K562 (cell line): Measurements from ENCODE around the gene RARG. TPM values are rescaled to one million over a fixed set of nuclear protein-coding genes. Genes with fewer than 3 reads are reported as not detected.
A peak's percentile ranks its signal among the peaks of the same experiment; 100 is the strongest.

ENCODE experiments used
- ATAC-seq: fragments of 200-7000 bp; cut with Tn5 transposase; 3 replicates; pipeline ENCODE4 v1.9.1; 2020; ENCODE audit warnings: moderate library complexity
- BruUV-seq: library from RNA; stranded (reverse); fragments of 400-500 nt; replicated peaks from 2 replicates; lab custom pipeline; 2021; lab: Mats Ljungman, UMichigan
- CTCF ChIA-PET: fragments of 300-600 bp; formaldehyde crosslinking; extraction: SDS; loops from one replicate; lab custom pipeline; 2021; ENCODE audit warnings: low intra/inter-chr PET ratio; lab: Yijun Ruan, JAX
- POLR2A ChIA-PET: fragments of 300-600, 350-650 bp; sonication (Branson Sonifier 250); formaldehyde crosslinking; extraction: SDS; loops from one replicate; lab custom pipeline; 2021; ENCODE audit warnings: antibody characterized with exemption, inconsistent platforms; lab: Yijun Ruan, JAX
- DNase-seq, 4 experiments: peaks; one replicate each; pipeline versions ENCODE4 v3.0.0 to v3.0.0-alpha.2; 2011 to 2018; ENCODE audit warnings: low spot score in 3 of 4, mixed read lengths in 3 of 4; ENCODE audit errors: extremely low read depth in 1 of 4
- FAIRE-seq: peaks from 2 replicates; lab custom pipeline; 2011; peaks lifted over from hg19 to GRCh38; lab: Jason Lieb, UNC
- H2AFZ ChIP-seq: 2 replicates; pipeline ENCODE4 v1.6.0; 2011; ENCODE audit warnings: low read depth, low read length, control low read depth, inconsistent platforms
- H3K27ac ChIP-seq: fragments of 200-600 bp; 3 replicates; pipeline ENCODE4 v1.8.0; 2011; ENCODE audit warnings: low read depth, mild to moderate bottlenecking, control low read depth, inconsistent platforms, low read length, moderate library complexity, mixed read lengths; ENCODE audit errors: extremely low read depth
- H3K27me3 ChIP-seq, 2 experiments: fragments of 300-600 bp in 1 of 2; 2 replicates in 1 of 2; 3 replicates in 1 of 2; pipeline versions ENCODE4 v1.6.0 to v1.8.0; 2011; ENCODE audit warnings: inconsistent platforms in 2 of 2, low read length in 2 of 2, mild to moderate bottlenecking in 1 of 2, mixed read lengths in 1 of 2, moderate library complexity in 1 of 2; ENCODE audit not compliant: control insufficient read depth in 2 of 2, insufficient read depth in 2 of 2
- H3K36me3 ChIP-seq: fragments of 300-600 bp; 3 replicates; pipeline ENCODE4 v1.8.0; 2011; ENCODE audit warnings: mild to moderate bottlenecking, low read length, inconsistent platforms; ENCODE audit not compliant: control insufficient read depth, insufficient read depth
- H3K4me1 ChIP-seq, 2 experiments: fragments of 200-600 bp in 1 of 2; replicated peaks in 1 of 2; 2 replicates in 1 of 2; 3 replicates in 1 of 2; pipeline versions ENCODE4 v1.5.1 to v1.8.0; 2011; ENCODE audit warnings: inconsistent platforms in 2 of 2, low read length in 2 of 2, mild to moderate bottlenecking in 1 of 2, mixed read lengths in 1 of 2, moderate library complexity in 1 of 2; ENCODE audit not compliant: control insufficient read depth in 2 of 2, insufficient read depth in 2 of 2
- H3K4me2 ChIP-seq: 2 replicates; pipeline ENCODE4 v1.6.1; 2011; ENCODE audit warnings: low read length, control low read depth, inconsistent platforms, mixed read lengths; ENCODE audit not compliant: insufficient read depth
- H3K4me3 ChIP-seq: fragments of 200-600 bp; sonication (generic), shearing (Covaris generic); 2 replicates; pipeline ENCODE4 v1.5.1; 2016; ENCODE audit warnings: control low read depth, inconsistent platforms
- H3K79me2 ChIP-seq: fragments of 200-600 bp; 3 replicates; pipeline ENCODE4 v1.8.0; 2011; ENCODE audit warnings: low read length, inconsistent platforms; ENCODE audit not compliant: control insufficient read depth, insufficient read depth
- H3K9ac ChIP-seq, 2 experiments: 2 replicates each; pipeline versions ENCODE4 v1.6.0 to v1.6.1; 2011; ENCODE audit warnings: low read depth in 2 of 2, low read length in 2 of 2, control low read depth in 1 of 2, inconsistent platforms in 1 of 2, mild to moderate bottlenecking in 1 of 2, mixed read lengths in 1 of 2; ENCODE audit not compliant: insufficient read depth in 1 of 2
- H3K9me1 ChIP-seq: one replicate; pipeline ENCODE4 v1.6.0; 2011; ENCODE audit warnings: inconsistent platforms, mild to moderate bottlenecking, low read length, moderate library complexity; ENCODE audit not compliant: control insufficient read depth, insufficient read depth
- H3K9me3 ChIP-seq: replicated peaks from 2 replicates; pipeline ENCODE4 v1.5.1; 2011; ENCODE audit warnings: low read depth, low read length, inconsistent platforms; ENCODE audit not compliant: control insufficient read depth, insufficient read depth
- H4K20me1 ChIP-seq: replicated peaks from 2 replicates; pipeline ENCODE4 v1.6.1; 2011; ENCODE audit warnings: low read length, inconsistent platforms, mixed read lengths; ENCODE audit not compliant: control insufficient read depth, insufficient read depth
- EGR1 ChIP-seq: fragments of 450-650 bp; conservative IDR thresholded peaks from 2 replicates; pipeline ENCODE4 v1.6.1; 2017; ENCODE audit warnings: mild to moderate bottlenecking
- RAD51 ChIP-seq: fragments of 450-650 bp; IDR thresholded peaks from 2 replicates; pipeline ENCODE4 v1.7.1; 2016; ENCODE audit warnings: low read depth, mild to moderate bottlenecking, borderline replicate concordance
- ZNF644 ChIP-seq: fragments of 200-800 bp; sonication (Bioruptor generic); IDR thresholded peaks from 2 replicates; pipeline ENCODE4 v1.6.1; 2016; ENCODE audit warnings: low read depth, missing genetic modification characterization, missing compliant biosample characterization
- WGBS: fragments of 100-300 bp; shearing (Covaris generic); methylation state at CpG from one replicate; pipeline ENCODE4 v1.1.6; 2016; ENCODE audit warnings: low coverage, mixed read lengths; ENCODE audit not compliant: insufficient coverage; ENCODE audit errors: missing lambda C conversion rate; 5-methylcytosine and 5-hydroxymethylcytosine counted together
- in situ Hi-C: fragments of 300-500 bp; cut with MboI; formaldehyde crosslinking; loops from 4 replicates; pipeline ENCODE4 v1.15.0; 2018; ENCODE audit warnings: inconsistent platforms, mixed read lengths
- intact Hi-C: fragments of 100-400 bp; cut with micrococcal nuclease; formaldehyde crosslinking; loops from 2 replicates; pipeline ENCODE4 v1.14.2; 2022
- polyA plus RNA-seq, 8 experiments: library from polyadenylated mRNA; depleted of rRNA in 4 of 8; stranded (reverse) in 5 of 8; unstranded in 3 of 8; fragments of >200 nt; fragmentation: Nextera tagmentation in 2 of 8; fragmentation: Illumina TruSeq in 1 of 8; extraction: Ambion mirVana in 2 of 8; extraction: Trizol in 1 of 8; gene quantifications; 2 replicates each; pipeline versions ENCODE4 v1.2.1 to v1.2.3, GENCODE V29; 2011 to 2014; ENCODE audit warnings: inconsistent platforms in 1 of 8, missing spikeins in 1 of 8
- total RNA-seq, 7 experiments: library from RNA; depleted of rRNA in 6 of 7; stranded (reverse); fragments of >200 nt in 6 of 7; fragmentation: Illumina TruSeq in 2 of 7; extraction: Trizol in 2 of 7; gene quantifications; 2 replicates each; pipeline versions ENCODE4 v1.2.1 to v1.2.3, GENCODE V29; 2011 to 2021; ENCODE audit warnings: low replicate concordance in 1 of 7
- TF ChIP-seq, protein P1 (sequence below): fragments of 450-650 bp; IDR thresholded peaks from 2 replicates; pipeline ENCODE4 v1.6.1; 2016; ENCODE audit warnings: antibody characterized with exemption

RARG gene
- total and polyA plus RNA-seq, 9 of the 15 experiments (the other 6 are each of a cell fraction or from before 2014, with no cell fraction given), result 0.18 to 7.6 (median 3.8) TPM

DNA sequence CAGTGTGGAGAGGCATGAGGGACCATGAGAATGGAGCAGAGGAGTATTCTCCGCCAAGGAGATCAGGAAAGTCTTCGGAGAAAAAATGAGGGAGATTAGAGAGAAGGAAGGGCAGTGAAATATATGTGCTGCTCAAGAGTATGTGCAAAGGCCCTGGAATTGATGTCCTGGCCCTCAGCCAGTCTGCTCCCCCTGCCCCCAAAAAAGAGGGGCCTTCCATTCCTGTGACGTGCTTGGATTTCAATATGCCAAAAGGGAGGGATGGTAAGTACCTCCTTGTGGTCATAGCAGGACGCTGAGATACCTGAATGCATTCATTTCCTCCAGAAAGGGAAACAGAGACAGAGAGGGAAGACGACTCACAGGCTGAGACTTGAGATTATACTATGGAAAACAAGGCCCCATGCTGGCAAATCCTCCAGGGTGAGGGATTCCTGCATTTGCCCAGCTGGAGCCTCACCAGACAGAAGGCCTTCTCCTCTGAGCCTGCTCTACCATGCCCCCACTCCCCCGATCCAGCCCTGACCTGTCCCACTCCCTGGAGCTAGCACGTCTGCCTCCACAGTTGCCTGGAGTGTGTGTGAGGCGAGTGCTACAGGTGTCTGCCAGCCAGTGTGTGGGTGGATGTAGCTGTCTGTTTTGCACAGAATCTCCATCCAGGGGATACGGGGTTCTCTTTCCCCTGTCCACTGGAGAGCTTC lies 3.9 kb upstream of the RARG start:
- Histone ChIP-seq H3K27ac (no peak overlapping the region), H3K27me3 (no peaks in the 10 kb centered on the region), H3K4me3 (no peak overlapping the region), H3K36me3 (no peaks in the 10 kb centered on the region), H3K9ac (peak overlapping the region in 1 of 2 experiments; percentile 62; a peak in 2 of 4 replicates), H3K79me2 (no peaks in the 10 kb centered on the region), H2AFZ (peak overlapping the region; percentile 26), H4K20me1 (no peaks in the 10 kb centered on the region), H3K9me1 (no peaks in the 10 kb centered on the region), H3K4me2 (no peak overlapping the region), H3K4me1 (peaks cover 13 to 25% of the 10 kb centered on the region in 2 experiments), H3K9me3 (no peaks in the 10 kb centered on the region)
- ATAC-seq (no peak), FAIRE-seq (no peak), DNase-seq (no peak)
- POLR2A ChIA-PET, result interaction anchor here (1.0 kb wide), 1 partner anchor 13 kb away, joined by 3 read pairs; no protein-coding TSS in a partner anchor
- intact Hi-C loops, result no loop called here
- no TSS peak for BruUV-seq
- 27% methylated on average over 9 of the region's 9 CpGs for WGBS
- TF ChIP-seq, protein P1, sequence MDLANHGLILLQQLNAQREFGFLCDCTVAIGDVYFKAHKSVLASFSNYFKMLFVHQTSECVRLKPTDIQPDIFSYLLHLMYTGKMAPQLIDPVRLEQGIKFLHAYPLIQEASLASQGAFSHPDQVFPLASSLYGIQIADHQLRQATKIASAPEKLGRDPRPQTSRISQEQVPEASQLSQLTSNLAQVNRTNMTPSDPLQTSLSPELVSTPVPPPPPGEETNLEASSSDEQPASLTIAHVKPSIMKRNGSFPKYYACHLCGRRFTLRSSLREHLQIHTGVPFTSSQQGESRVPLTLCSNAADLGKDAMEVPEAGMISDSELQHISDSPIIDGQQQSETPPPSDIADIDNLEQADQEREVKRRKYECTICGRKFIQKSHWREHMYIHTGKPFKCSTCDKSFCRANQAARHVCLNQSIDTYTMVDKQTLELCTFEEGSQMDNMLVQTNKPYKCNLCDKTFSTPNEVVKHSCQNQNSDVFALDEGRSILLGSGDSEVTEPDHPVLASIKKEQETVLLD, result no peak
- TF ChIP-seq ZNF644 (tag) (no peak), RAD51 (no peak), EGR1 (0 out of 2 replicates have a peak, but pooled peaks have one; percentile 5)
- in situ Hi-C loops, result no loop called here
- CTCF ChIA-PET, result no interaction called here
